ENCODE data around the gene SMYD3.

Gene SMYD3

GRCh38 chr1:245929224-245929623 is 577.9 kb downstream of the SMYD3 start:
- DNase-seq = no peak

DNA sequence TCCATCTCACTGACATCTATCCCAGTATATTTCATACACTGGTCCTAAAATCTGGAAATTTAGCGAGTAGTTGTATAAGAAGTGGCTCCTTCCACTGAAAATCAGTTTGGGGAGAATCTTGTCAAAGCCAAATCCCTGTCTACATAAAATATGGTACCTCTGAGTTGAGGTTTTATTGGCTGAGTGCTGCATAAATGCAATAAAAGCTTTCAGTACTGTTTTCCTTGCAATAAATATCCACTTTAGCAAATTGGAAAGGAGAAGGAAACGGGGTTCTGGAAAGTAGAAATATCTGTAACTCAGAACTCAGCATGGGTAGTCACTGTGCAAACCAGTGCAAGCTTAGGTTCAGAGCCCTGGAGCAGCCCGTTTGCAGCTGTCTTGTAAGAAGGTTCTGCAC is 580.2 kb downstream of the SMYD3 start:
- no peak for DNase-seq

- no peak for DNase-seq
These were observed 583.9 kb downstream of the SMYD3 start for GRCh38 chr1:245923215-245923614.

- no peak for DNase-seq
These were observed 585.7 kb downstream of the SMYD3 start for GRCh38 chr1:245921417-245921816.

- no peak for DNase-seq
These were observed 589.7 kb downstream of the SMYD3 start for GRCh38 chr1:245917403-245917802.

- DNase-seq = no peak
These were observed 591.2 kb downstream of the SMYD3 start for GRCh38 chr1:245915841-245916240.

DNA sequence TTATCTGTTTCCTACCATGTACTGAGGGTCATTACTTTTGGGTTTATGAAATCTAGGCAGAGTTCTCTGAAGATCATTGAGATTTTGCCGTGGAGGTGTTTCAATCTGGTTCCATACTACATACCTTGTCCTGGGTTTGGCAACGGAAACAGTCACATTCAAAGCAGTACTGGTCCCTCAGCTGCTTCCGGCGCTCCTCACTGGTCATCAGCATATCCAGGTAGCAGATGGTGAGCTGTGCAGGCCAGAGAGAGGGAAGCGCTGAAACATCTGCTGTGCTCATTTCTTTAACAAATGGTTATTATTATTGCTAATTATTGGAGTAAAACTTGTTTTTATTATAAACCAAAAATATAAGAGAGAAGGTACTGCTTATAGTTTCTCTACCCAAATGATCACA is 591.7 kb downstream of the SMYD3 start:
- DNase-seq = no peak

GRCh38 chr1:245908543-245908942 is 598.5 kb downstream of the SMYD3 start:
- DNase-seq = no peak

- no peak for DNase-seq
These were observed 600.9 kb downstream of the SMYD3 start for GRCh38 chr1:245906207-245906606.

- DNase-seq = no peak
These were observed 603.2 kb downstream of the SMYD3 start for GRCh38 chr1:245903851-245904250.

DNA sequence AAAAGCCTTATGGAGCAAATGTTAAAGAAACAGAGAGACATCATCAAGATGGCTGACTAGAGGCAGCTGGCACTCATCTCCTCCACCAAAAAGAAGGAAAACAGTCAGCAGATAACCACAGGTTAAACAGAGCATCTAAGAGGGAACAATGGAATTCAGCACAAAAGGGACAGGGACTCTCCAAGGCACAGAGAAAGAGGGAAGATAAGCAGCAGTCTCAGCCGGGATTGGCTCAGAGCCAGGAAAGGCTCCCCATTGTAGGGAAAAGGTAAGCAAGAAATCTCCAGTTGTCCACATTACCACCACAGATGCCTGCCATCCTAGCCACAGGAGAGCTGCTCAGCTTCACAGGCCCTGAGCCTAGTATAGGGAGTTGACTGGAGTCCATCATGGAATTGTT is 605.5 kb downstream of the SMYD3 start:
- no peak for DNase-seq

- DNase-seq = no peak
These were observed 606.0 kb downstream of the SMYD3 start for GRCh38 chr1:245901037-245901436.

- no peak for DNase-seq
These were observed 608.5 kb downstream of the SMYD3 start for GRCh38 chr1:245898581-245898980.

DNA sequence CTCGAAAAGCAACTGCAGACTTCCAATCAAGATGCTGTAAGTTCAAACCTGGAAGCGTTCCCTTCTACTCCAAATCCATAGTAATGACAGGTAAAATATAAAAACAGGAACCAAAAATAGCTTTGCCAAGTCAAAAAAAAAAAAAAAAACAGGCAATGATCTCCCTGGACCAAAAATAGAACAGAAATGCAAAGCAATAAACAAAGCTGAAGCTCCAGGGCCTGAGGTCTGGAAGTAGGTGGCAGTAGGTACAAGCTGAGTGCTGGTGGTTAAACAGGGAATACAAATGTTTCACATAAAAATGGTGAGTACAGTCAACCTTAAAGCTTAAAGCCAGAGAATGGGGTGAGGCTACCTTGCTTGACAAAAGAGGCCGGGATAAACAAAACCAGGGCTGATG is 610.8 kb downstream of the SMYD3 start:
- DNase-seq = no peak

GRCh38 chr1:245895455-245895959 is 611.6 kb downstream of the SMYD3 start:
- no peak for DNase-seq

GRCh38 chr1:245894843-245895242 is 612.2 kb downstream of the SMYD3 start:
- DNase-seq = no peak

DNA sequence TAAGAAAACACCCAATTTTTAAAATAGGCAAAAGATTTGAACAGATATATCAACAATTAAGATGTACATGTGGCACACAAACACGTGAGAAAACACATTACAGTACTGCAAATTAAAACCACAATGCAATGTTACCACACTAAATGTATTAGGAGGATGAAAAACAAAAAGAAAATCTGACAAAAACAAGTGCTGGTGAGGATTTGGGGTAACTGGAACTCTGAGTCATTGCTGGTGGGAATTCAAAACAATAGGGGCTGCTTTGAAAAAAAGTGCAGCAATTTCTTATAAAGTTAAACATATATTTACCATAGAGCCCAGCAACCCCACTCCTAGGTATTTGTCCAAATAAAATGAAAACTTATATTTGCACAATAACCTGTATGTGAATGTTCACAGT is 614.1 kb downstream of the SMYD3 start:
- DNase-seq = no peak

DNA sequence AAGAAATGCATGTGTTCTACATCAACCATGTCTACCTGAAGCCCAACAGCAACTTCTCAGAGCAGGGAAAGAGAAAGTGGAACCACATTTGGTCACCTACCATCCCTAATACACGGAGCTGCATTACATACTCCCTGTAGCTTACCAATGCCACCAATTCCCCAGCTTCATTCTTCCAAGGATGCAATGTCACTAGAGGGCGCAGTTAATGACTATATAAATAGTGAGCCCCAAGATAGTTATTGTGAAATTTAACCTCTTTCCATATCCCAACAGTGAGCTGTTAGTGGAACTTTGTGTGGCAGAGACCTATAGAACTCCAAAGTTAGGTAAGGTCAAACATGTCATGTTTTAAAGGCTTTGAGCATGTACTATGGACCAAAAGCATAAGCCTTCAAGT is 618.3 kb downstream of the SMYD3 start:
- no peak for DNase-seq

- no peak for DNase-seq
These were observed 619.2 kb downstream of the SMYD3 start for GRCh38 chr1:245887829-245888228.

DNA sequence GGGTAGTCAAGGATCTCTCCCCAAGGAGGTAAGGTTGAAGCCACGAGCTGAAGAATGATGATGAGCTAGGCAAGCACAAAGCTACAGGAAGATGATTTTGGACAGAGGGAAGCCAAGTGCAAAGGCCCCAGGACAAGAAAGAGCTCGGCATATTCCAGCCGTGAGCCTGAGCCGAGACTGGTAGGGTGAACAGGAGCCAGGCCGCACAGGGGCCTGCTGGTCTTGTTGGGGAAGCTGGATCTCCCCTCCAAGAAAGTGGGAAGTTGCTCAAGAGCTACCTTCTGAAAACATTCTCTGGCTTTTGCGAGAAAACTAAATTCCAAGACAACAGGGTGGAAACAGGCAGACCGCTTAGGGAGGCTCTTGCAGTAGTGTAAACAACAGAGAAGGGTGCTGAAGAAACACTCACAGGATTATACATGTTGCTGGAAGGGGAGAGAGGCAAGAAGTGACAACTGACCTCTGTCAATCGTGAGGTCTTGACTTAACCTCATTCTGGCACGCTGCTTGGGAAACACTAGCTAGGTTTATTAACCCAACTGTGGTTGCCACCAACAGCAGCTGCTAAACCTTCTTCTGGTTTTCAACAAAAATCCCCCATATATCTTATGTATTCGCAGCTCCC is 625.2 kb downstream of the SMYD3 start:
- DNase-seq = no peak

DNA sequence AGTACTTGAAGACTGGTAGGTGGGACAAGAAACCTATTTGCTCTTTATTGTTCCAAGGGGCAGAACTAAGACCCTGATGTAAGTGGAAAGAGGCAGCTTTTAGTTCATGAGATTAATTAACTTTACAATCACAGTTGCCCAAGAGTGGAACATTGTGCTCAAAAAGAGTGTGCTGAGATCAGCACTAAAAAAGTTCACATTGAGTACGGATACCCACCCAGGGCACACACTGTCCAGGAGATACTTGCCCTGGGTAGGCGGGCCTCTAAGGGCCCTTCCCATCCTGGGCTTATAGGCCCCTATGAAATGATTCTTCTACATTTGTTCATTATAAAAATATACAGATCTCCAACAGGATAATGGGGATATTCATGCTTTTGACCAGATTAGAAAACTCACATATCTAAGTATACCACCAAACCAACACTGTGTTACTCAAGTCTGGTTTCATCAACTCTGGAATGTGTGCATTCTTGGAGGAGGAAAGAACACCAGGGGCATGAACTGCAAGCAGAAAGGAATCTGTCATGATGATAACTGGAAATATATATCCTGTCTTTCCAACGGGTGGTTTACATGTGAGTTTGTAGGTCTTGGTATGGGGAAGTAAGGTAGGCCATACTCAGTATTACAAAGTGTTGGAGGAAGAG is 626.2 kb downstream of the SMYD3 start:
- DNase-seq = no peak

- no peak for DNase-seq
These were observed 628.0 kb downstream of the SMYD3 start for GRCh38 chr1:245879091-245879490.

DNA sequence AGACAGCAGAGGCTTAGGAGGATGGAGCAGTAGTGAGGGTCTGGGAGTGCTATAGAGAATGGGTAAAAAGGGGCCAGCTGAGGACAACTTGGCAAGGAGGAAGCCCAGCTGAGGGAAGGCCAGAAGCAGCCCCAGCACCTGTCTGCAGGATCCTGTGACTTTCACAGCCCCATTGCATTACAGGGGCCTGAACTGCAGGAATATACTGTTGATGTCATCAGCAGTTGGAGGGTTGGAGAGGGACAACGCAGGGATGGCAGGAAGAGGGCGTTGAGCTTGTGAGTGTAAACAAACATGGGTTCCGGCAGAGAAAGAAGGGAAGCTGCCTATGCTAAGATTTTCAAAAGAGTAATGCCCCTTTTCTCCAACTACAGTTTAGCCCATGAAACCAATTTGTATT is 628.5 kb downstream of the SMYD3 start:
- DNase-seq = no peak

DNA sequence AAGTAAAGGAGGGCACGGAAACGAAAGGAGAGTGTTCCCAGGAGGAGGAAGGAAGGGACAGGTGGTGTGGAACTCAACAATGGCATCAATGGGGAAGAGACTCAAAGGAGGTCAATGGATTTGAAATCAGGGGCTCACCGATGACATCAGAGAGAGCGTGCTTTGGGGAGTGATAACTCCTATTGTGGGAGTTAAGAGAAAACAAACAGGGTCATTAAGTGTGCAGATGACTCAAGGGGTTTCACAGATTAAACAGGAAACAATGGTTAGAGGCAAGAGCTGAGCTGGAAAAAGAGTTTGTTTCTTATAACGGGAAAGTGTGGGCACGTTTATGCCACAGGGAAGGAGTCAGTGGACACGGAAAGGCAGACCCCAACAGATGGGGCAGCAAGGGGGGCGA is 629.1 kb downstream of the SMYD3 start:
- no peak for DNase-seq

- DNase-seq = no peak
These were observed 630.5 kb downstream of the SMYD3 start for GRCh38 chr1:245876586-245876985.

Data from NCI-H187 (cell line).